ENCODE results near the gene GALNT16.

DNA sequence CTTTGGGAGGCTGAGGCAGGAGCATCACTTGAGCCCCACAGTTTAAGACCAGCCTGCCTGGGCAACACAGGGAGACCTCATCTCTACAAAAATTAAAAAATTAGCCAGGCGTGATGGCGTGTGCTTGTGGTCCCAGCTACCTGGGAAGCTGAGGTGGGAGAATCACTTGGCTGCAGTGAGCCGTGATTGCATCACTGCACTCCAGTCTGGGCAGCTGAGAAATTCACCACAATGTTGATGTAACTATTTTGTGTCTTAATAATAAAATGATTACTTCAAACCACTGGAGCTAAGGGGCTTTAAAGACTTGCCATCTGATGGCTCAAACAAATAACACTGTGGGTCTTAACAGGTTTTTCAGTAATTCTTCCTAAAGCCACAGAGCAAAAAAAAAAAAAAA is 127.4 kb downstream of the GALNT16 start:
- TF ChIP-seq, protein P1, sequence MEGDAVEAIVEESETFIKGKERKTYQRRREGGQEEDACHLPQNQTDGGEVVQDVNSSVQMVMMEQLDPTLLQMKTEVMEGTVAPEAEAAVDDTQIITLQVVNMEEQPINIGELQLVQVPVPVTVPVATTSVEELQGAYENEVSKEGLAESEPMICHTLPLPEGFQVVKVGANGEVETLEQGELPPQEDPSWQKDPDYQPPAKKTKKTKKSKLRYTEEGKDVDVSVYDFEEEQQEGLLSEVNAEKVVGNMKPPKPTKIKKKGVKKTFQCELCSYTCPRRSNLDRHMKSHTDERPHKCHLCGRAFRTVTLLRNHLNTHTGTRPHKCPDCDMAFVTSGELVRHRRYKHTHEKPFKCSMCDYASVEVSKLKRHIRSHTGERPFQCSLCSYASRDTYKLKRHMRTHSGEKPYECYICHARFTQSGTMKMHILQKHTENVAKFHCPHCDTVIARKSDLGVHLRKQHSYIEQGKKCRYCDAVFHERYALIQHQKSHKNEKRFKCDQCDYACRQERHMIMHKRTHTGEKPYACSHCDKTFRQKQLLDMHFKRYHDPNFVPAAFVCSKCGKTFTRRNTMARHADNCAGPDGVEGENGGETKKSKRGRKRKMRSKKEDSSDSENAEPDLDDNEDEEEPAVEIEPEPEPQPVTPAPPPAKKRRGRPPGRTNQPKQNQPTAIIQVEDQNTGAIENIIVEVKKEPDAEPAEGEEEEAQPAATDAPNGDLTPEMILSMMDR (IDR thresholded peaks at IDR 0.05): no peak
- no peak for TF ChIP-seq EZH2 (IDR thresholded peaks at IDR 0.05)
- TF ChIP-seq EZH2phosphoT487 (IDR thresholded peaks at IDR 0.05): no peak
